Activated CD8-positive, alpha-beta memory T cell treated with anti-CD3 and anti-CD28 coated beads, Interleukin-2, amount 50 U/mL, for 24 hours (primary cell): Measurements from ENCODE around the gene TSSK6.

ENCODE experiments used
- DNase-seq: peaks from one replicate; pipeline ENCODE4 v3.0.0-alpha.2; 2020; ENCODE audit errors: extremely low read depth

The TSSK6 gene

DNA sequence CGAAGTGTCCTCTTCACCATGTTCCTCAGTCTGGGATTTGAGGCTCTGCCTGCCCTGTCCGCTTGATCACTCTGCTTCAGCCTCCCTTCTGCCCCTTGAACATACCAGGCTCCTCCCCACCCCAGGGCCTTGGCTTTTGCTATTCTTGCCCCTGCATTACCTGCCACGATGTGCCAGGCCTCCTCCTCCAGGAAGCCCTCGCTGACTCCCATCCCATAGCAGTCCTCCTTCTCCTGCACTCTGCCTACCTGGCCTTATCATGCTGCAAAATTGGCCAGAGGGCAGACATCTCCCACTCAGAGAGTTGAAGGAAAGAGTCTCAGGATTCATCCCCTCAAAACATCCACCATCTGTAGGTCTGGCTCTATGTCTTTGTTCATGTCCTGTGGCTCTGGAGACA, 15.5 kb upstream of the TSSK6 start:
- DNase-seq, result no peak

DNA sequence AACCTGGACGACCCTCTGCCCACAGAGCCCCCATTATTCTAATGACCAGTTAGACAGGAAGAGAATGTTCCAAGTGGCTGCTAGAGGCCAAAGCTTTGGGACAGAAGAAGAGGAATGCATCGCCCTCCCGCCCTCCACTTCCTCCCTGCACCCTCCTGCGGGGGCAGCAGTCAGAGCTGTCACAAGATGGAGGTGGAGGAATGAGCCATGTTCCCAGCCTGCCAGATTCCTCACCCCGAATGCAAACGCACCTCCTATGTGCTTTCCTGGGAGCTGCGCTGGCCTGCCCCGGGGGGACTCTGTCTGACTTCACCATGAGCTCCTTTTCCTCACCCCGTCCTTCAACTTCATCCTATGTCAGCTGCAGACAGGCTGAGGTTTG, 15.1 kb upstream of the TSSK6 start:
- no peak for DNase-seq

DNA sequence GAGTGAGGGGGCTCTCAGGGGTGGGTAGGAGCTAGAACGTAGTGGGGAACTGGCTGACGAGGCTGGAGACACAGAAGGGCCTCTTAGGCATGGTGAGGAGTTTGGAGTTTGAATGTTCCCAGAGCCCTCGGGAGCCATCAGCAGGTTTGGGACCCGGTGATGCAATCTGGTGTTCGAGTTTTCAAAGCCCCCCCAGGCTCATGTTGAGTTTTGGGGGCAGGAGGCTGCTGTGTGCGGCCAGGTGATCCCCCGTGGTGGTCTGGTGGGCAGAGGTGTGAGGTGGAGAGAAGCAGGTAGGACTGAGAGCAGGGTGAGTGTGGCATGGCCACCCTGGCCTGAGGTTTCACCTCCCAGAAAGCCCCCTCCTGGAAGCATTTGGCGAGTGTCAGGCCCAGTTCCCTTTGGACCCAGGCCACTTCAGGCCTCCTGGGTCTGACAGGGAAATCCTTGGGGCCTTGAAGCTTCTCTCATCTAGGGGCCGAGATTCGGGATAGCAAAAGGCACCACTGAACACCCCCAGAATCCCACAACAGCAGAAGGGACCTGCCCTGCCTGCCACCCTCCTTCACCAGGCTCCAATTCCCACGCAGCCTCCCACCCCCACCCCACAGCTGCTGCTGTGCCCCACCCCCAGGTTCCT, 14.6 kb upstream of the TSSK6 start:
- DNase-seq, result no peak

DNA sequence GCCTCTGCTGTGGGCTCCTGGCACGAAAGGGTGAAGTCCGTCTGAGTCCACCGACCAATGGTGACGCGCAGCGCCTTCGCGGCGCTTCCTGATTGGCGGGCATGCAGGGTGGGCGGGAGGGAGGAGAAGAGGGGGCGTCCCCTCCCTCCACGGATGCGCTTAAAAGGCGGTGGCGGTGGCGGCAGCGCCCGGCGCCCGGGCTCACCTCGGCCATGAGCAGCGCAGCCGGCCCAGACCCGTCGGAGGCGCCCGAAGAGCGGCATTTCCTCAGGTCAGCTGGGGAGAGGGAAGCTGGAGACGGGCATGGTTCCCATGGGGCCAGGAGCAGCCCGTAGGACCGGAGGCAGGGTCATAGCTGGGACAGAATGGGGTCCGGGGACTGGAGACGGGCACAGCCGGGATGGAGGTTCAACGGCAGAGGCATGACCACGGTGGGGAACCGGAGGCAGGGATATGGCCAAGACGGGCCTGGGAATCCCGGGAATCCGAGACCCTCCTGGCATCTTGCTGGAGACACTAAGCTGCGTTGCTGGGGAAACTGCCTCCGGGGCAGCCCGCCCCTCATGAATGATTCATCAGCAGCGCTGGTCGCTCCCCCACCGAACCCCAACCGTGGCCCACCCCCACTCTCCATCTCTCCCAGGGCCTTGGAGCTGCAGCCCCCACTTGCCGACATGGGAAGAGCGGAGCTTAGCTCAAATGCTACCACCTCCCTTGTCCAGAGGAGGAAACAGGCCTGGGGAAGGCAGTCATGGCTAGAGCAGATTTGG, 13.6 kb upstream of the TSSK6 start, which contains the start of gene YJEFN3:
TSS of gene YJEFN3 (plus strand) at position 191 of the 770 bp plus-strand sequence. CDS start at position 213, 22 bp downstream.
- no peak for DNase-seq

DNA sequence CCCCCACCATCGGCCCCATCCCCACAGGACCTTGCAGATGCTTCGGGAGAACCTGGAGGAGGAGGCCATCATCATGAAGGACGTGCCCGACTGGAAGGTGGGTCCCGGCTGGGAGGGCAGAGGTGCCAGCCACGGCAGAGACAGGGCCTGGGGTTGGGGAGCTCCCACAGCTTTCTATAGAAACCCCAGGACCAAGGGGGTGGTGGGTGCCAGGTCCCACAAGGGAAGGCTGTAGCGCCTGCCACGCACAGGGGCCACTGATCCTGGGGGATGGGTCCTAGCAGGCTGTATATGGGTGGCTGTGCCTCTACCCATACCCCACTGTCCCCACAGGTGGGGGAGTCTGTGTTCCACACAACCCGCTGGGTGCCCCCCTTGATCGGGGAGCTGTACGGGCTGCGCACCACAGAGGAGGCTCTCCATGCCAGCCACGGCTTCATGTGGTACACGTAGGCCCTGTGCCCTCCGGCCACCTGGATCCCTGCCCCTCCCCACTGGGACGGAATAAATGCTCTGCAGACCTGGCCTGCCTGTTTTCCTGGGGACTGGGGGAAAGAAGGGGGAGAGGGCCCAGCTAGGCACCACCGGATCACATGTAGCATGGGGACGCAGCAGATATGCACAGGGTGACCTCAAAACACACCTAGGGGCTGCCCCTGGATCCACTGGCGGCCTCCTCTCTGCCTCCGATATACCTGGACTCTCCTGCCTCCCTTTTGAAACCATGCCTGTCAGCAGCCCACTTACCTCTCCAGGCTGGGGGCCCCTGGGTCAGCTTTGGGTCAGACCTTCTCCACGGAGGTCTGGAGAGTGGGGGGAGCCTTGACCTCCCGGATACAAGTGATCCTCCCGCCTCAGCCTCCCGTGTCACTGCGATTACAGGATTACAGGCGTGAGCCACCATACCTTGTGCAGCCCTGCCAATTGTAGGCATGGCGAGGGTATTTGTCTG, 12.6 kb upstream of the TSSK6 start:
- DNase-seq, result no peak

DNA sequence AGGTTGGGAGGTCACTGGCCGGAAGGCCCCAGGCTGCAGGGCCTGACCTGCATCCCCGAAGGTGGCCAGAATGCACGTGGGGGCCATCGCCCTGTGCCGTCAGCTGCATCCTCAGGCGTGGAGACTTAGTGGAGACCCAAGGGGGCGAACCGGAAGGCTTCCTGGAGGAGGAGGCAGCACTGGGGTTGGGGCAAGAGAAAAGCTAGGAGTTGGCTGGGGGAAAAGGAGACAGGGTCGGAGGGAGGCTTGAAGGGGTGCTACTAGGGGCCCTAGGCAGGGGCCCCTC, 12.0 kb upstream of the TSSK6 start:
- no peak for DNase-seq

DNA sequence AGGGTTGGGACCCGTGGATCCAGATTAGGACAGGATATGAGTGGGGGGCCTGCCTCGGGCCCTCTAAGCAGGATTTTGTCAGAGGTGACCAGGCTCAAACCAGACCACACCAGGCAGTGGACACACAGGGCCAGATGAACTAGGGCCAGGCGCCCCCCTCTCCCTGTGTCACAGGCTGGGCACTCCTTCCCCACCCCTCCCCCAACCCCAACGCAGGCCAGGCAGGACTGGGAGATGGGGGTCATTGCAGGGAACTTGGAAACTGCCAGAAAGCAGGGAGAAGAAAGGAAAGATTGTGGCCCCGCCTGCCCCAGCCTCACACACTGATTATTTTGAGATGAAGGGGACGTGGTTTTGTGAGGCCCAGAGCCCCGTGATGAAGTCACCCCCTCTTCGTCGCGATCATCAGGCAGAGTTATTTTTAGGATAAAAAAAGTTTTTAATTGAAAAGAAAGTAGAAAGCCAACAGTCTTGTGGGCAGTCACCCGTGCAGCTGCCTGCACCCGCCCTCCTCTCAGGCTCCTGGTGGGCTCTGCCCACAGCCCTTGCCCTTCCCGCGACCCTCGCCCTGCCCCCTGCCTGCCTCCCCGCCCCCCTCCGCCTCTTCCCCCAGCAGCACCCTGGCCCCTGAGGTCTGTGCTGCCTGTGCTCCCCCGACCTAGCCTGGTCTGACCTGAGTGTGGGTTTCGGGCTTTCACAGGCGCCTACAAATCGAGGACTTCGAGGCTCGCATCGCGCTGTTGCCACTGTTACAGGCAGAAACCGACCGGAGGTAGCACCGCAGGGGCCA, 11.4 kb upstream of the TSSK6 start:
- DNase-seq, result no peak

DNA sequence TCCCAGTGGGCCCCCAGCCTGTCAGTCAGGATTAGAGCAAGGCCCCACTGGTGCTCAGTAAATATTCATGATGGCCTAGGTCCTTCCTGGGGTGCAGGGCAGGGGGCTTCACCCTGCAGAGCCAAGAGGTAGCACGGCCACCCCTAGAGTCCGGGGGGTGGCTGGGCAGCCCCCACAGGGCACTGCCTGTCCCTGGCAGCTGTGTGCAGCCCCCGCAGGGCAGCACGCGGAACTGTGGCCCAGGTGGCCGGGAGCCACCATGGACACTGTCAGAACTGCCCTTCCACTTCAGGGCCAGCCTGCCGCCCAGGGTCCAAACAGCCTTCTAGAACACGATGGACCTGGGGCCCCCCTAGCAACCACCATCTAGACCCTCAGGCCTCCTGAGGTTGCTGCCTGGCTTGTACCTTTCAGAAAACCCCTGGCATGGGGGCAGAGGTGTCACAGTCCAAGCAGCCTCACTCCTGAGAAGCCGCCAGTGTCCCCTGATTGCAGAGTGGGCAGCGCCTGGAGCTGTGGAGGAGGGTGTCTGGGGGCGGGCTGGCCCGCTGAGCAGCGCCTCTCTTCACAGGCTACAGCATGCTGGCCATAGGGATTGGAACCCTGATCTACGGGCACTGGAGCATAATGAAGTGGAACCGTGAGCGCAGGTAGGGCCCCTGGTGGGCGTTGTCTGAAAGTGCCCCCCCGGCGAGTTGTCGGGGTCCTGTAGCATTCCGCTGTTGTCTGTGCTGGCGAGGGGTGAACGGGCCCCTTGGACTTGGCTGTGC, 10.4 kb upstream of the TSSK6 start:
- DNase-seq, result no peak

DNA sequence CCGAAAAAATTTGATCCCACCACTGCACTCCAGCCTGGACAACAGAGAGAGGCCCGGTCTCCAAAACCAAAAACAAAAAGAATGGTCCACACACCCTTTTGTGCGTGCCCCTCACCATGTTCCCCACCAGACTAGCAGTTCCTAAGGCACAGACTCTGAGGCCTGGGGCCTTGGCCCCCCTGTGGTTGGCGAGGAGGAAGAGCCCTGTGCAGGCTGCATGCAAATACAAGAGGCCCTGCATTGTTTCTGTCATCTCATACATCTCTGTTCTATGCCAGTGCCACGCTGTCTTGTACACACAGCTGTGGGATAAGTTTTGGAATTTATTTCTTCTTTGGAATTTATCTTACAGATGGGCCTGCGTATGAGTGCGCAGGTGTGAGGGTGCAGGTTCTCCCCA, 8.7 kb upstream of the TSSK6 start:
- DNase-seq, result no peak

DNA sequence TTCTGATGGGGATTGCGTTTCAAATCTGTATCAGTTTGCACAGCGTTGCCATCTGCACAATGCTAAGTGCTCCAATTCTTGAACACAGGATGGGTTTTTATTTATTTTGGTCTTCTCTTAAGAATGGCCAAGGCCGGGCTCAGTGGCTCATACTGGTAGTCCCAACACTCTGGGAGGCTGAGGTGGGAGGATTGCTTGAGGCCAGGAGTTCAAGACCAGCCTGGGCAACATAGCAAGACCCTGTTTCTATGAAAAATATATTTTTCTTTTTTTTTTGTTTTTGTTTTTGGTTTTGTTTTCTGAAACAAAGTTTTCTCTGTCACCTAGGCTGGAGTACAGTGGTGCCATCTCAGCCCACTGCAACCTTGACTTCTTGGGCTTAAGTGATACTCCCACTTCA, 7.8 kb upstream of the TSSK6 start:
- no peak for DNase-seq

DNA sequence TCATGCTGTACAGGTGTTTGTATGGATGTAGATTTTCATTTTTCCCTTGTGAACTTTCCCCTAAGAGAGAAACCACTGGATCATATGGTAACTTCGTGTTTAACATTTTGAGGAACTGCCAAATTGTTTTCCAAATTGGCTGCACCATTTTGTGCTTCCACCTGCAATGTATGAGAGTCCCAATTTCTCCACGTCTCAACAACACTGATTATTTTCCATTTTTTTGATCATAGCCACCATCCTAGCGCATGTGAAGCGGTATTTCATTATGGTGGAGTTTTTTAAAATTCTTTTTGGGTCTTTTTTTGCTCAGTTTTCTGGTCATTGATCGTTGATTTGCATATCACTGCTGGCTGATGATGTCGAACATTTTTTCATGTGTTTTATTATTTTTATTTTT, 5.6 kb upstream of the TSSK6 start:
- no peak for DNase-seq

DNA sequence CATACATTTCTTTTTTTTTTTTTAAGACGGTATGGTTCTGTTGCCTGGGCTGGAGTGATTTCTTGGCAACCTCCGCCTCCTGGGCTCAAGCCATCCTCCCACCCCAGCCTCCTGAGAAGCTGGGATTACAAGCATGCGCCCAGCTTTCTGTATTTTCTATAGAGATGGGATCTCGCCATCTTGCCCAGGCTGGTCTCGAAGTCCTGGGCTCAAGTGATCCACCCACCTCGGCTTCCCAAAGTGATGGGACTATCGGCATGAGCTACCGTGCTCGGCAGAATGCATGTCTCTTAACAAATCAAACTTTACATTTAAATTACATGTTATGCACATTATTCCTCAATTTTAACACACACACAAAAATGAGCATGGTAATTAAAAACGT, 1.9 kb upstream of the TSSK6 start:
- no peak for DNase-seq

DNA sequence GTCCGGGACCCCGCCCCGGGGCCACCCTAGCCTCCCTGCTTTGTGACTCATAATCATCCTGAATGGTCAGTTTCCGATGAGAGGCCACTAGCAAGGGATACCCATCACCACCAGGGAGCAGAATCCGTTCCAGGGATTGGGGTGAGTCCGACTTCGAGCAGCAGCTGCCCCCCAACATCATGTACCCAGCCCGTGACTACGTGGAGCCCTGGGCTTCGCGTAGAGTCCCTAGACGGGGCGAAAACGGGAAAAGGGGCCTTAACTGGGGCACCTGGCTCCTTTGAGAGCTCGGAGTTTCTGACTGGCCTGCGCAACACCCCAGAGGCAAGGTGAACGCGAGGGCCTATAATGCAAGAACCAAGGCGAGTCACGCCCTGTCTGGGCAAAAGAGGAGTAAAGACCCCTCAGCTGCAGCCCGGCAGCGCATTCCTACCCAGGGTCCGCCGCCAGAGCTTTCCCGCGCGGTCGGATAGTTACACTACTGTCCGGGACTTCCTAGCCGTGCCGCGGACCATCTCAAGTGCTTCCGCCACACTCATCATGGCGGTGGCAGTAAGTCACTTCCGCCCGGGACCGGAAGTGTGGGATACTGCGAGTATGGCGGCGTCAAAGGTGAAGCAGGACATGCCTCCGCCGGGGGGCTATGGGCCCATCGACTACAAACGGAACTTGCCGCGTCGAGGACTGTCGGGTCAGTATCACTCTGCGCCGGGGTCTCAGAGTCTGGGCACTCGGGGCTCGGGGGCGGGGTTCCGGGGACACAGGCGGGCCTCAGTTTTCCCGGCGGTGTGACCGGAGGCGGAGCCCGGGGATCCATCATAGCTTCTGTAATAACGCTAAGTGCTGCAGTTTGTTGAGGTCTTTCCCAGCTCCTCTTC, 533 bp upstream of the TSSK6 start, which contains the start of gene NDUFA13:
TSS of gene NDUFA13 (plus strand) at position 584 of the 878 bp plus-strand sequence. CDS start at position 598, 14 bp downstream.
- DNase-seq, result peak; percentile 83

DNA sequence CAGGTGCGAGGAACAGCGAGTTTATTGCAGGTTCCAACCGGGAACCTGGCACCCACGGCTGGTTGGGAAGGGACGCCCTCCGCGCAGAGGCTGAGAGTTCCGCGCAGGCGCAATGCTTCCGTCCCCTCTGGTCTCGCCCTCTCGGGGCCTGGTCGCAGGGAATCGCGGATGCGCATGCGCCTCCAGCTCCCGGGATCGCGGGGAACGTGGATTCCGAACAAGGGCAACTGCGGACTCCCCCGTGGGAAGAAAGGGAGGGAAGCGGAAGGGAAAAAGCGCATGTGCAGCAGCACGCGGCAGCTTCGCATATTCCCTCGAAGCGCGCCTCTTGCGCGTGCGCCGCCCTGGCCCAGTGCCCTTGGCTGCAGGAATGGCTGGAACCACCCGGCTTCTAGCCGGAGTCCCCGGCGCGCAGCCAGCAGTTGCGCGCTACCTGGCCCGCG, 1.1 kb downstream of the TSSK6 start:
- DNase-seq, result no peak

DNA sequence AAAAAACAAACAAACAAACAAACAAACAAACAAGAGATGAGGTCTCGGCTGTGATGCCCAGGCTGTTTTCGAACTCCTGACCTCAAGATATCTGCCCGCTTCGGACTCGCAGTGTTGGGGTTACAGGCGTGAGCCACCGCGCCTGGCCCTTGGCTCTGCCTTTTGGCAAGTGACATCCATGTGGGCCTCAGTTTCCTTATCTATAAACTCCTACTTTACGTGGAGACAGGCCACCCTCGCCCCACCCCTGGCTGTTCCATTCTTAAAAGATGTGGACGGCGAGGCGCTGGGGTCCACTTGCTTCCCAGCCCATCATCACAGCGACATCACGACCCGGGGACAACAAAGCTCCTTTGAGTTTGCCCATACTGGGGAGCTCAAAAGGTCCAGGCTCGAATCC, 1.7 kb downstream of the TSSK6 start:
- no peak for DNase-seq

DNA sequence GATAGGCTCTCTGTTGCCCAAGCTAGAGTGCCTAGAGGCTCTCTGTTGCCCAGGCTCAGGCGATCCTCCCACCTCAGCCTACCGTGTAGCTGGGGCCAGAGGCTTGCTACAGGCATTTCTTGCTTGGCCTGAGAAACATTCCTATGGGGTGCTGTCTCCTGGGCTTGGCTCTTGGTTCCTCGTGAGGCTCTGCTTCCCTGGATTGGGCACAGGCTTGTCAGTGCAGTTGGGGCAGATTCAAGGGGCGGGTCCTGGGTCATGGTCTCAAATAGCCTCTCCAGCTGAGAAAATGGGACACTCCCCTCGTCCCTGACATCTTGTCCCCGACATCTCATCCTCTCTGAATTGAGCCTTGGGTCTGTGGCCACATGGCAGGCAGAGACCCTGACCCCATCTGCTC, 4.9 kb downstream of the TSSK6 start:
- no peak for DNase-seq

DNA sequence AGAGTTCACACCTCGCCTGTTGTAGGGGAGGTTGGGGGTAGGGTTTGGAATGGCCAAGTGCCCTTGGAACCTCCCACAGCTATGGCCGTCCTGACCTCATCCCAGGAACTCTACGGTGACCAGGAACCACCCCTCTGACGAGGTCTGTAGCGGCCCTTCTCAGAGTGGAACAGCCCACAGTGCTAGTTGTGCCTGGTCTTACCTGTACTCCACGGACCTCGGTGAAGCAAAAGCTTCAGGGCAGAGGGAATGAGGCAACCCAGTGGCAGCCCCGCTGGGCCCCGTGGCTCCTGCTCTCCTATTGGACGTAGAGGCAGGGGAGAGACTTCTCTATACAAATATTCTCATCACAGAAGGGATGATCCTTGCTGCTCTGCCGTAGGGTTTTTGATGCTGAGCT, 7.1 kb downstream of the TSSK6 start:
- DNase-seq, result no peak

DNA sequence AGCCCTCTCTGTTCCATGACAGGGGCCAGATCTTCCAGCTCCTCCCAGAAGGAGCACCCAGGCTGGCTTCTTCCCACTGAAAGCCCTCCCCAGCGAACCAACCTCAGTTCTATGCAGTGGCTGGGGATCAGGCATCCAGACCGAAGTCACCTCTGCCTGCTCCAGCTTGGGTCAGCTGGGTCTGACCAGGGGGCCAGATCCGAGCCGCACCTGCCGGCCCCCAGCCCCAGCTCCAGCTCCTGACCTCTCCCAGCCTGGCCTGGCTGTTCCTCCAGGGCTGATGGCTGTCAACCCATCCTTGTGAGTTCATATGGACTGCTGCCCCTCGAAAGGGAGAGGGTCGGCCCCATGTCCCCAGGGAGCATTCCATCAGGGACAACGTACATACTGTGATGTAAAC, 8.0 kb downstream of the TSSK6 start:
- DNase-seq, result no peak

DNA sequence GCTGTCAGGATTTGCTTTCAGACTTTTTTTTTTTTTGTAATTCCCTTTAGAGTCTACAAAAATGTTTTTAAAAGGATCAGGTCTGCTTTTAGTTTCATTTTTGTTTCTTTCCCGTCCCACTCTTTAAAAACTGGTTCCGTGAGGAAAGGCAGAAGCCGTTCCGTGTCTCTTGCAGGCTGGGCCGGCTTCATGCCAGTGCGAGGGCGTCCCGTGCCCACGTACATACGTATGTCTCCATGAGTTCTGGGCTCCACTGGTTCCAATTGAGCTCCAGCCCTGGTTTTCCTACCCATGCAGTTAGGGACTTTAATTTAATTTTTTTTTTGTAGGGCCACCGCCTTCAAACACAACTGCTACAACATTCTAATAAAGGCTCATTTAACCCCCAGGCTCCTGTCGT, 8.8 kb downstream of the TSSK6 start:
- DNase-seq, result no peak
